GM08714 (cell line): ENCODE results near the gene SCTR.

ENCODE experiments used
- H3K4me3 ChIP-seq: fragments of 200-500 bp; sonication (Bioruptor generic); 2 replicates; pipeline ENCODE4 v1.5.1; 2014; ENCODE audit warnings: mild to moderate bottlenecking, low read length, inconsistent platforms
- ZNF274 ChIP-seq: IDR thresholded peaks from 2 replicates; pipeline ENCODE4 v1.6.1; 2012; ENCODE audit warnings: mild to moderate bottlenecking, low read depth, low read length

The SCTR gene

DNA sequence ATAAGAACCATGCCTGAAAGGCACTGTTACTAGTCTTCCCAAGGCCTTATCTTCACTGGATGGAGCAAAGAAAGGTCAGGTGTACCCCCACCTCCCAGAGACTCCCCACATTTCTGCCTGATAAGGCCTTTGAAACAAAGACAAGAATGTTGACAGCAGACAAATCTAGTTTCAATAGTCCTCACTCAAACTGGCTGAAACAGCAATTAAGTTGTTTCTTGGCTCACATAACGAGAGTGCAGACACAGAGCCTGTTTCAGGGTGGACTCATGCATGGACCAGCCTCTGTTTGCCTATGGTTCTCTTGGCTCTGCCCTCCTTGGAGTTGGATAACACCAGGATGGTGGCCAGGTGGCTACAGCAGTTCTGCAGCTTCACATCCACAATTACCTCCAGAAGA lies 12.4 kb upstream of the SCTR start:
- no peak for TF ChIP-seq ZNF274
- H3K4me3 ChIP-seq, result no peak overlapping the region

- no peak for TF ChIP-seq ZNF274
Measured at GRCh38 chr2:119536211-119536610, 11.9 kb upstream of the SCTR start.

DNA sequence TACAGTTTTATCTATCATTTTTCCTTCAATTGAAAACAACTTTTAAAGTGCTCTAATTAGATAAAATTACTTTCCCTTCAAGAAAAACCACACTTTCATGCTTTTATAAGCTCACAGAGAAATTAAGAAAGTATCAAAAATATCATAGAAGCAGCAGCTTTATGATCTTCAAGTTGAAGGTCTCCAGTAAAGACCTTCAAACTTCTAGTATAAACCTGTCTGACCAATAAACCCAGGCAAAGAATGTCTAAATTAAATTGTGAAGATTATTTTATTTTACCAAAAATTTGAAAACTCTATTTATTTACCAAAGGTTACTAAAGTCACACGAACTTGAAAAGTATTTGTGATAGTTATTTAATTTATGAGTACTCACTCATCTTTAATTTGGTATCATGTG lies 9.3 kb upstream of the SCTR start:
- TF ChIP-seq ZNF274, result no peak
- no peak overlapping the region for H3K4me3 ChIP-seq

More at GRCh38 chr2:119536211-119536610, 11.9 kb upstream of the SCTR start:
- no peak overlapping the region for H3K4me3 ChIP-seq

- TF ChIP-seq ZNF274, result no peak
- H3K4me3 ChIP-seq, result no peak overlapping the region
Measured at GRCh38 chr2:119531292-119531691, 7.0 kb upstream of the SCTR start.

GRCh38 chr2:119527999-119528398 lies 3.7 kb upstream of the SCTR start:
- H3K4me3 ChIP-seq, result no peak overlapping the region
- no peak for TF ChIP-seq ZNF274

DNA sequence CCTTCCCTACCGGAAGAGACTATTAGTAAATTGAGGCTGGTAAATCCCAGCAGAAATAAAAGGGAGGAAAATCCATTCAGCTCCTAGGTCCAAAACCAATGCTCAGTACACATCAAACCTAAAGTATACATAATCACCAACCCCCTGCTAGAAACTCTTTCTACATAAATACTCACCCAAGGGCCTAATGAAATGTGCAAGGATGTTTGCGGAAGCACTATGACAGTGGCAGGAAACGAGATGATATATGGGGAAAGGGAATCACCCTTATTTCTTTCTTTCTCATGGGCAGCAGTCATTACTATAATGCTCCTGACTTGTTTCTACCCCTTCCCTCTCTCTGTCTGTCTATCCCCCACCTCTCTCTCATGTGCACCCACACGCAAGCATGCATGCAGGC lies 1.3 kb upstream of the SCTR start:
- no peak overlapping the region for H3K4me3 ChIP-seq
- TF ChIP-seq ZNF274, result no peak

DNA sequence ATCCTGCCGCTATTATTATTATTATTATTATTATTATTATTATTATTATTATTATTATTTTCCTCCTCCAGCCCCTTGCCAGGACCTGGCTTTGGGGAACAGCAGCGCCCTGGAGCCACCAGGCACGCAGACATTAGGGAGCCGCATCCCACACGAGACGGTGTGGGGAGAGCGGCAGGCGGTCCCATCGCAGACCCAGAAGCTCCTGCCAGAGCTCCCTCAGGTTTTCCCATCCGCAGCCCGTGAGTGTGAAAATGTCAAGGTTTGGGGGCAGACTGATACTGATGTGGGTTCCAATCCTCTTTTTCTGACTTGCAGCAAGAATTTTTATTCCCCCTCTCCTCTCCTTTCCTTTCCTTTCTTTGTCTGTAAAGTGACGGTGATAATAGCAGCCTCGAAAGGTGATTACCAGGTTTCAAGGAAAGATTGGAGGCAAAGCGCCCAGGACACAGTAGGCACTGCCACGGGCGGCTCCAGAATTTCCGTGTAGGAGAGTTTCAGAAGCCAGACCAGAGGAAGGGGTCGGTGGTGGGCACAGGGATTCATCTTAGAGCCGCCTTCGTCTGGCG lies 816 bp downstream of the SCTR start:
- H3K4me3 ChIP-seq, result no peak overlapping the region
- TF ChIP-seq ZNF274, result no peak

GRCh38 chr2:119522671-119523070 lies 1.6 kb downstream of the SCTR start:
- no peak for TF ChIP-seq ZNF274

DNA sequence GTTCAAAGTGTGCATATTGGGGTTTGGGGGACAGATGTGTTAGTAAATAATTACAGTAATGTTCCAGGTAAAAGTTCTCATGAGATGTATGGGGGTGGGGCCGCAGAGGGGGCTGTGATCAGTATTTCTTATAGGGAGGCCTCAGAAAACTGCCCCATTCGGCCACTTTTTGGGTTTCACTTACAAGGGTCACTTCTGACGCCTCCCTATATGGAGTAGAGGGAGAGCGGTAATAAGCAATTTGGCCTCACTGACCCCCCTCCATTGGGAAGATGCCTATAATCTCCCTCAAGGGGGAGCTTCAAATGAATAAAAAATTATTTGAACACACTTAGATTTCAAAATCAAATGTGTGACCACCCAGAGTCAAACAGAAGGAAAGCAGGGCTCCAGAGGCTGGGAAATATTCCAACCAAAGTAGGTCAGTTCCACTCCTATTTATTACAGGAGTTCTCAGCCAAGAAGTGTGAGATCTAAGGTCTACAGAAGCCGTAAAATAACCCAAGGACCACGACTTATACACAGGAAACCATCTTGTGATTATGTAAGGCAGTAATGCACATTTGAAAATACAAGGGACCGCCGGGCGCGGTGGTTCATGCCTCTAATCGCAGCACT lies 2.7 kb downstream of the SCTR start:
- no peak for TF ChIP-seq ZNF274
- H3K4me3 ChIP-seq, result no peak overlapping the region

More at GRCh38 chr2:119522671-119523070, 1.6 kb downstream of the SCTR start:
- H3K4me3 ChIP-seq, result no peak overlapping the region

- no peak for TF ChIP-seq ZNF274
Measured at GRCh38 chr2:119520696-119521432, 3.4 kb downstream of the SCTR start.

DNA sequence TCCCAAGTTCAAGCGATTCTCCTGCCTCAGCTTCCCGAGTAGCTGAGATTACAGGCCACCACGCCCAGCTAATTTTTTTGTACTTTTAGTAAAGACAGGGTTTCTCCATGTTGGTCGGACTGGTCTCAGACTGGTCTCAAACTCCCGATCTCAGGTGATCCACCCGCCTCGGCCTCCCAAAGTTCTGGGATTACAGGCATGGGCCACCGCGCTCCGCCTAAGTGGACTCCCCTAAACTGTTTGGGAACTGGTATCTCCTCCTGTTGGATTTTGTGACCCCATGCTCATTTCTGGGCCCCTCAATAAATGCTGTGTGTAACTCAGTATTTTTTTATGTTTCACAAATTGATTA lies 5.2 kb downstream of the SCTR start:
- H3K4me3 ChIP-seq, result no peak overlapping the region
- TF ChIP-seq ZNF274, result no peak

More at GRCh38 chr2:119520696-119521432, 3.4 kb downstream of the SCTR start:
- no peak overlapping the region for H3K4me3 ChIP-seq

GRCh38 chr2:119518401-119519056 lies 5.8 kb downstream of the SCTR start:
- no peak overlapping the region for H3K4me3 ChIP-seq
- no peak for TF ChIP-seq ZNF274

DNA sequence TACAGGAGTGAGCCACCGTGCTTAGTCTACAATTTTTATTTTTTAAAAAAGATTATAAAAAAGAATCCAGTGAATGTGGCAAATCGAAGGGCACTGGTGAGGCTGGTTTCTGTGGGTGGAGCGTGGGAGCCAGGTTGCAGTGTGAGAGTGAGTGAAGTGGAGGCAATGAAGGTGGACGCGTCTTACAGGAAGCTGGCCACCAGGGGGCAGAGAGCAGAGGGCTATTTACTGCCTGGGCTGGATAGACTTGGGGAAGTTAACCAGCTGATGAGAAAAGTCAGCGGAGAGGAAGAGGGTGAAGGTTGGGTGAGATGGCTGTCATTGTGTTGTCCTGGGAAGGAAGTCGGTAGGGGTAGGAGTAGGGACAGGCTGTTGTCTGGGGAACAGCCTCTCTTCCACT lies 6.8 kb downstream of the SCTR start:
- no peak overlapping the region for H3K4me3 ChIP-seq
- TF ChIP-seq ZNF274, result no peak

DNA sequence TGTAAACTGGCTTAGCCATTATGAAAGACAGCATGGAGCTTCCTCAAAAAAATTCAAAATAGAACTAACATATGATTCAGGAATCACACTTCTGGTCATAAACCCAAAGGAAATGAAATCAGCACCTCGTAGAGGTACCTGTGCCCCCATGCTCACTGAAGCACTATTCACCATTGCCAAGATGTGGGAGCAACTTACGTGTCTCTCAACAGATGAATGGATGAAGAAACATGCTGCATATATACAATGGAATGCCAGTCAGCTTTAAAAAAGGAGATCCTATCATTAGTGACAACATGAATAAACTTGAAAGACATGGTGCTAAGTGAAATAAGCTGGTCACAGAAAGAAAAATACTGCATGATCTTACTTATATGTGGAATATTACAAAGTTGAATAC lies 8.2 kb downstream of the SCTR start:
- no peak overlapping the region for H3K4me3 ChIP-seq

DNA sequence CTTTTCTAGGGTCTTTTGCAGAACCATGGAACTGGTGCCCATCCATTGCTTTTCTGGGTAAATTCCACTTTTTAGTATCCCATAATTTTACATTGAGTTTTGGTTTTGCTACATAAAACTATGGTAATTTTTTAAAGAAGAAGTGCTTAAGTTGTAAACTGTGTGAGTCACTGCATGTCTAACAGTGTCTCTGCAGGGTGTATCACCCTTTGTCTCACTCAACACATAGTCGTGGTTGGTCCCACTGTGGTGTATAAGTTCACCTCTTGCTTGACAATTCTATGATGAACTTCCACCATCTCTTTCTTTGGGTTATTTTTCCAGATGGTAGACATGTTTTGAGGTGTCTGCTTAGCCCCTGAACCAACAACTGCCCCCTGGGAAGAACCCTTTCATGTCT lies 10.5 kb downstream of the SCTR start:
- no peak for TF ChIP-seq ZNF274
- H3K4me3 ChIP-seq, result no peak overlapping the region

More for the DNA sequence above, 8.2 kb downstream of the SCTR start:
- no peak for TF ChIP-seq ZNF274
